HK-2 (cell line): ENCODE results near the gene MEX3C.

Experiments
- DNase-seq: peaks from one replicate; pipeline ENCODE4 v3.0.0-alpha.2; 2018; ENCODE audit not compliant: unreplicated experiment

Gene MEX3C

DNA sequence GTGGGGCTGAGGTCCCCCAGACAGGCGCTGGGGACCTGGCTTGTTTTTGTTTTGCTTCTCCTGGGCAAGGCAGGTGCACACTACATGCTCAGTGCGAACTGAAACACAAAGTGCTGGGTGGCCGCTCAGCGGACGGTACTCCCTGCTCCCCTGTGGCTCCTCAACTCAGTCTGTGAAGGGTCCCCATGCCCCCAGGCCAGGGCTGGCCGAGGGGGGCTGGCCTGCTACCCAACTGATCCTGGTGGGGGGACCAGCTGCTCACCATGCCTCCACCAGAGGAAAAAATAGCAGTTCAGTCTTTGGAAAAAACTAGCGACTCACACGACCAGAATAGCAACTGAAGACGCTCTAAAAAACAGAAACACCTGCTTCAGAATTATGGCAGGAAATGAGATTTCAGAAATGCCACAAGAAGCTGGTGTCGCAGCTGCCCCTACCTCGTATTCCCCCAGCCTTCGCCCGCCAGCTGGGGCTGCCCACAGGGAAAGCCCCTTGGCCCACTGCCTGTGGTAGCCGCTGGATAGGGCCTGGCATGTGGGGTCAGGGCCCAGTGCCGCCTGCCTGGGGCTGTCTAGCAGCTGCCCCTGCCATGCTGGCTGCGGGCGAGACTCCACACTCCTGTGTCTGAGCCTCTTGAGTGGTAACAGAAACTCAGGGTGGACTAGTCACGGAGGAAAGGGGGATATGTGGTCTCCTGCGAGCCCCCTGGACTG, 43.7 kb downstream of the MEX3C start:
- no peak for DNase-seq

DNA sequence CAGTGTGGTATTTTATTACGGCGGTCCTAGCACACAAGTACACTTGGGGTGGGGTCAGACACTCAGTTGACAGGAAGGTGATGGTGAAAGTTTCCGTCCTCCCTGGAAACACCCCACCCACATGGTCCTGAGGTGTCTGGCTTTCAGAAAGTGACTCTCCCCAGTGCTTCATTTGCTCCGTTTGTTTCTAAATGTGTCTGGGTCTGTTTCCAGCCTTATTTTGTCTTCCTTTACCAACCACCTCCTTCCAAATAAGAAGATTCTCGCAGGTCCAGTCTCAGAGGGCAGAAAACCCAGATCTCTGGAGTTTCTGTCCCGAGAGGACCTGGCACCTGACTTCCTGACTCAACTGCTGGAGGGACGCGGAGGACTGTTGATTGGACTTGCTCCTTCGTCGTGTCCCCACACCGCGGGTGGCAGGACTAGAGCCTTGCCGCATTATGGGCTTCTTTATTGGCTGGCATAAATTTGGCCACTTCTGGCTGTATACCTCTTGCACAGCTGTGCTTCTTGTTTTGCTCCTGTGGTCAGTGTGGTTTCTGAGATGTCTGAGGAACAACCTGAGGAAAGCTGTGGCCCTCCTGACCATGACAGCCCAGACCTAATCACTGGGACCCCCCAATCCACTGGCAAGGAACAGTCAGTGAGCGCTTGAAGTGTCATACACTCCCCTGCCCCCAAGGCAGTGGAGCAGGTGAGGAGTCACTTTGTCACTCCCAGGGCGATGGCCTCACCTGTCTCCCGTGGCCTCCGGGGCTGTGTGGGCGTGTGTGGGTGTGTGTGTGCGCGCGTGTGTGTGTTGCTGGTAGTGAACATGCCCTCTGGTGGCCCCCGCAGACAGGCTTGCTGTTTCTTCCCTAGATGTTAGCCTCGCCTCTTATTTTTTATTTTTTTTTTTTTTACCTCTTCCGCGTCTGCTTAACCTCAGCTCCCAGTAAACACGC, 45.6 kb downstream of the MEX3C start:
- no peak for DNase-seq

DNA sequence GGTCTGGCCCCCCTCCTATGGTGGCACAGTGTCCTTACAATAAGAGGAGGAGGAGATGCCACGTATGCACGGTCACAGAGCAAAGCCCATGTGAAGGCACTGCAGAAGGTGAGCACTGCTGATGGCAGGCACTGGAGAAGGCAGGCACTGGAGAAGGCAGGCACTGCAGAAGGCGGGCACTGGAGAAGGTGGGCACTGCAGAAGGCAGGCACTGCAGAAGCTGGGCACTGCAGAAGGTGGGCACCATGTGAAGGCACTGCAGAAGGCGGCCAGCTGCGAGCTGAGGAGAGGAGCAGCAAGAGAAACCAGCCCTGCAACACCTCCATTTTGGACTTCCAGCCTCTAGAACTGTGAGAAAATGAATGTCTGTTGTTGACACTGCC, 46.3 kb downstream of the MEX3C start:
- no peak for DNase-seq

DNA sequence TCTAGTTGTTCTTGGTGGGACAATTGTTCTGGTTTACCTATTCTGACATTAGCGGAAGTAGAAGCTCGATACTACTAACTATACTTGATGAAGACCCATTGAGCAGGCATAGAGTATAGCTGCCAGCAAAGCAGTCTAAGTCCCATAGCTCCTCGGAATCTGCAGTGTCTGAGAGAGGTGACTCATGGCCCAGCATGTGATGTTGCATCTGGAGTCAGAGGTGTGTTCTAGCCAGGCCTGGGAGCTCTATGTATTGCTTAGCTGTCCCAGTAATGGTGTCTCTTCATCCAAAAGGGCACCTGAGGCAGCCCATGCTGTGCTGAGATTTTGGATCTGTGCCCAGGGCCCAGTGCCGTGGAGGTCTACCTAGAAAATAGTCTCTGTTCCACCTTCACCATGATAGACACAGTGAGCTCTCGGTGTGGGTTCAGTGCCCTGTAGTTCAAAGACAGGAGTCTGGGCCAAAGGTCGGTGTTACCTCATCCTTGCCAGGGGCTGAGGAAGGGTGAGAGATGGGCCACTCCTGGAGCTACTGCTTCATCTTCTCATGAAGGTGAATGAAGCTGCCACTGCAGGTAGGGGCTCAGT, 47.3 kb downstream of the MEX3C start:
- DNase-seq, result peak; percentile 8

DNA sequence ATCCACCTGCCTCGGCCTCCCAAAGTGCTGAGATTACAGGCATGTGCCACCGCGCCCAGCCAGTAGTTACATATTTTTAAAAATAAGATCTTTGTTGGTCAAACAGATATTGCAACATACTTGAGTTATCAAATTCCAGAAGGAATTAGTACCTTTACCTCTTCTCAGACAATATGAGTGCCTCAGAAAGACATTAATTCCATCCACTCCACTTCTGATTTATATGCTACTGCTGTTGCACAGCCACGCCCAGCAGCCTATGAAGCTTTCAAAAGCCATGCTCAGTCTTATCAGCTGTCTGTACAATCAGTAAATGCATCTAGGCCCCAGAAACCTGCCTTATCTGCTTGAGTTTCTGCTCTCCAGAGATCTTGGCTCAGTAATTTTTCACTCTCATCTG, 47.8 kb downstream of the MEX3C start:
- DNase-seq, result no peak

DNA sequence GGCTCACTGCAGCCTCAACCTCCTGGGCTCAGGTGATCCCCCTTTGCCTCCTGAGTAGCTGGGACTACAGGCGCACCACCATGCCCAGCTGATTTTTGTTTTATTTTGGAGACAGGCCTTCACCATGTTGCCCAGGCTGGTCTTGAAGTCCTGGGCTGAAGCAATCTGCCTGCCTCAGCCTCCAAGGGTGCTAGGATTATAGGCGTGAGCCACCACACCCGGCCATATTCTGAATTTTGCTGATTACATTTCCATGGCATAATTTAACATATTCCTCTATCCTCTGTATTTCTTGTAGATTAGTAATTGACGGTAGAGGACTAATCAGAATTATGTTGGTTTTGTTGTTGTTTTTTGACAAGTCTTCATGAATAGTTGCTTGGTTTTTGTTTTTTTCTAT, 50.6 kb downstream of the MEX3C start:
- no peak for DNase-seq

DNA sequence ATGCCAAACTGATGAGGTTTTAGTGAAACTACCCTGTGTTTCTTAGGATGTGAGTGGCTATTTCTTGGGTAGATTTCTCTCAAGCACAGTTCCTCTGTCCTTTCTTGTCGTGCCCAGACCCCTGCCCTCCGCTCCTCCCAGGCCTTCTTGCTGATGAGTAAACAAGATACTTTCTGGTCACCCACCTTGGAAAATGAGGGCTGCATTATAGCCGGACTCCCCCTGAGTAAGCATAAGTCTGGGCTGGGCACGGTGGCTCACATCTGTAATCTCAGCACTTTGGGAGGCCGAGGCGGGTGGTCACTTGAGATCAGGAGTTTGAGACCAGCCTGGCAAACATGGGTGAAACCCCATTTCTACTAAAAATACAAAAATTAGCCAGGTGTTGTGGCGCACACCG, 58.5 kb downstream of the MEX3C start:
- DNase-seq, result no peak

DNA sequence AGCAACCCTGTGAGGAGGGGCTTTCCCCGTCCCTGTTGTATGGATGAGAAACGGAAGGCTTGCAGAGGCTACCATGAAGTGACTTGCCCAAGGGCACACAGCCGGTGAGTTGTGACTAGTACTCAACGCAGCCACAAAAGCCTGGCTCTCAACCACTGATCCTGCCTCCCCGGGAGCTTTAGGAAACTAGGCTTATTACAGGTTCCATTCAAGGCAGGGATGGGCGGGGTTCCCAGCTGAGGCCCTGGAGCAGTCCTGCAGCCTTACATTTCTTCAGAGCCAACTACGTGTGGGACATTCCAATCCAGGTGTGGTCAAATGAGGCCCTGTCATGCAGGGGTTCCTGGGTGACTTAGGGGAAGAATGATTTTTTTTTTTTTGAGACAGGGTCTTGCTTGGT, 59.6 kb downstream of the MEX3C start:
- no peak for DNase-seq

DNA sequence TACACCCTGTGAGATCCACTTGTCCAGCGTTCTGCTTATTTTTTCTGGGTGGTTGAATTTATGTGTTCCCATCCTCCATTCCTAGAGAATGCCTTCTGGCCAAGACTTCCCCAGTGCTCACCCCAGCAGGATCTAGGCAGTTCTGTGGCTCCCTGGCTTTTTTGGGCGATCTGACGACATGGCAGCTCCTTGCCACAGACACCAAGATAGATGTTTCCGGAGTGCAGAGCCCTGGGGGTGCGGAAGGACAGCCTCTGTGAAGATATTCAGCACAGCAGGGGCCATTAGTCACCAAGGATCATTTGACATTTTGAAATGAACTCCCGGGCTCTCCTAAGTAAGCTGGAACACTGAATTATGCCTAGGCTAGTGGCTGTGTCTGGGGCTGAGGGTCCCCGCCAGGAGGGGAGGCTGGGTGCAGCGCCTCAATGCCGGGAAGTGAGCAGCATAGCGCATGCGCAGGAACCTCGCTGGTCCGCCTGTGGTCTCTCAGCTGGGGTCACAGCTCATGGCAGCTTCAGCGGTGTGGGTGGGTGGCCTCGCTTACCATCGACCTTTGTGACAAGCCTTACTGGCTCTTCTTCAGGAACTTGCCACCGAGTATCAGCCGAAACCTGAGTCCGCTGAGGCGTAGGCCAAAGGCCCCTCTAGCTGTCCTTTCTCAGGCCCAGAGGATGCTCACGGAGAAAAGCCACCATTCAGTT, 60.3 kb downstream of the MEX3C start:
- DNase-seq, result no peak

DNA sequence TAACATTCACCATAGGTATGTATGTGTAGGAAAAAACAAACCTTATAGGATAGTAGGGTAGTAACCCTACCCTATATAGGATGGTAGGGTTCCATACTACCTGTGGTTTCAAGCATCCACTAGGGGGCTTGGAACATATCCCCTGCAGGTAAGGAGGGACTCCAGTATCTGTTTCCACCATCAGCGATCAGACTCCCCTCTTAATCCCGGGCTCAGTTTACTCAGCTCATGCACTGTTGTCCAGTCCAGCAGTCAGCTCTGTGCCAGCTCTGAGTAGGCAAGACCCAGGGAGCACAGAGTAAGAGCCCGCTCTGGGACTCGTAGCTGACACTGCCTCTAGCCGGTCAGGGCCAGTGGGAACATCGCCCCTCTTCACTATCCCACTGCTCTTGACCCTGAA, 61.7 kb downstream of the MEX3C start:
- DNase-seq, result no peak

DNA sequence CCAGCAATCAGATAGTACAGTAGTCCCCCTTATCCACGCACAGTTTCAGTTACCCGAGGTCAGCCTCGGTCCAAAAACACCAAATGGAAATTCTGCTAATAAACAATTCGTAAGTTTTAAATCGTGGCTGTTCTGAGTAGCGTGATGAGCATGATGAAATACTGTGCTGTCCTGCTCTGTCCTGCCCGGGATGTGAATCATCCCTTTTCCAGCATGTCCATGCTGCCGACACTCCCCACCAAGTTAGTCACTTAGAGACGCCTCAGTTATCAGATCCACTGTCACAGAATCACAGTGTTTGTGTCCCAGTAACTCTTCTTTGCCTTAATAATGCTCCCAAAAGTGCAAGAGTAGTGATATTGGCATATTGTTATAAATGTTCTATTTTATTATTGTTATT, 62.1 kb downstream of the MEX3C start:
- DNase-seq, result peak; percentile 9

DNA sequence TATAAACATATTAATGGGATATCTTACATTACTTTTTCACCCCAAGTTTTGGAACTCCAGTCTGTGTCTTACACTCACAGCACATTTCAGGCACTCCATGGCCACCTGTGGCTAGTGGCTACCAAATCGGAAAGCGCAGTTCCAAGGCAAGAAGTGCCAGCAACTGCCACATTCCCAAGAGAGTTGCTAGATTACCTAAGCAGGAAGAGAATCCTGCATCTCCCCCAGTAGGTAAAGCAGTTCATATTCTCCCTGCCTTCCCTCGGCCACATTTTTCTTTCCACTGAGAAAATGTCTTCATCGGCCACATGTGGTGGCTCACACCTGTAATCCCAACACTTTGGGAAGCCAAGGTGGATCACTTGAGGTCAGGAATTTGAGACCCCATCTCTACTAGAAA, 62.8 kb downstream of the MEX3C start:
- no peak for DNase-seq

DNA sequence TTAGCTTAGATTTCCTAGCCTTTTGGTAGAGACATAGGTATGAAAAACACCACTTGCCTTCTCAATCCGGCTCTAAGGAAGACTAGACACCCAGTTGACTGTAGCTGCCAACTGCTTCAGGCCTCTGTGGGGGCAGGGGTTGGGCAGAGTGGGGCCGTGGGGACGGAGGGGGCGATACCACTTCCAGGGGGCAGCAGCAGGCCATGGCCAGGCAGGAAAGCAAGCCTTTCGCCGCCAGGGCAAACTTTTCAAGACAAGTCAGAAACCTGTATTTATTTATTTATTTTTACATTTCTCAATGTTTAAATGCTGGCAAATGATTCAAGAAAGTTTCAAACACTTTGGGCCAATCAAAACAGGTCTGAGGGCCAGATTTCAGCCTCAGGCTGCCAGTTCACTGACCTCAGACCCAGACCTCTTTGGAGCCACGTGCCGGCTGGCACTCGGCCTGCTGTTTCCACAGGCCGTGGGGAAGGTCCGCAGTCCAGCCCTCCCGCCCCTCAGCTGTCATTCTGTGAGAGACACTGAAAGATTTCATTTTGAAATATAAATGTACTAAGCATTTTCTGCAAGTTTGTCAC, 63.8 kb downstream of the MEX3C start:
- DNase-seq, result no peak

DNA sequence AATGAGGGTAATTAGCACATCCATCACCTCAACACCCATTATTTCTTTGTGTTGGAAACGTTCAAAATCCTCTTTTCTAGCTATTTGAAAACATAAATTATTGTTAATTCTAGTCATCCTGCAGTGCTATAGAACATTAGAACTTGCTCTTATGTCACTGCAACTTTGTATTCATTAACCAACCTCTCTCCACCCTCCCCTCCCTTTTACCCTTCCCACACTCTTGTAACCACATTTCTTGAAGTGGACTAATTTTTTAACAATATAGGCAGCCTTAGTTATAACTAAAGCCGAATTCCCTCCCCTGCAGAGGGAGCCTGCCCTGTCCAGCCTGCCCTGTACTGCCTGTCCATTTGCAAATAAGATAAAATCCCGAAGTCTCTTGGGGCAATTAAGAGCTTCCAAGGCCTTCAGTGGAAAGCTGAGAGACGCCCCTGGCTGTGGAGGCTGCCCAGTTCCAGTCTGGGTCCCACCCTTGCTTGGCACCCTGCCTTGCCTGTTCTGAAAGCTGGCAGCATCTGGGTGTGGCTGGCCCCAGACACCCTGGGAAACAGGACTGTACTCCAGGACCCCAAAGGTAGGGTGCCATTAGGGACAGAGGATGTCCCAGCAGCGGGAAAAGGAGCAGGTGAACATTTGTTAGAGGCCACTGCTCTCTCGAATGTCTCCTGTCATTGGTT, 65.1 kb downstream of the MEX3C start:
- no peak for DNase-seq

DNA sequence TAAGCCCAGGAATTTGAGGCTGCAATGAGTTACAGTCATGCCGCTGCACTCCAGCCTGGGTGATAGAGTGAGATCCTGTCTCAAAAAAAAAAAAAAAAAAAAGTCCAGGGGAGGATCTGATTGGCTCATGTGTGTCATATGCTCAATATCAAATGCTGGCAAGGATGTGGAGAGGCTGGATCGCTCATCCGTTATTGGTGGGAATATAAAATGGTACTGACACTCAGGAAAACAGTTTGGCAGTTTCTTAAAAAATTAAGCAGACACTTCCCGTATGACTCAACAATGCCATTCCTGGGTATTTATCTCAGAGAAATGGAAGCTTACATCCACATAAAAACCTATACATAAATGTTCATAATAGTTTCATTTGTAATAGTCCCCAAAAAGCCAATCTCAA, 68.9 kb downstream of the MEX3C start:
- DNase-seq, result no peak

DNA sequence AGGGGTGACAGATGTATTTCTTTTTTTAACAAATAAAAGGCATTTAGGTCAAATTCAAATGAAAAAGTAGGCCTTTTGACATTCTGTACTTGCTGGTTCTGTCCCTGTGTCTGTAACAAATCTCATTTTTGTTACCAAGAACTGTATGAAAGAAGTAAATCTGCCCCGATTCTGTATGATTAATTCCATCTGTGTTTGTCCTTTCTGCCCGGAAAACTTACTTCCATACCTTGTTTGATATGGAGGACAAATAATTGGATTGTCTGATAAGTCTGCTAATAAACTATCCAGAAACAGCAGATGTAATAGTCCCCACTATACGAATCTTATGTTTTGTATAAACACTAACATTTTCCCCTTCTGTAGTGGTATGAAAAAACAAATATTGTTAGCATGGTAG, 69.8 kb downstream of the MEX3C start:
- DNase-seq, result no peak

DNA sequence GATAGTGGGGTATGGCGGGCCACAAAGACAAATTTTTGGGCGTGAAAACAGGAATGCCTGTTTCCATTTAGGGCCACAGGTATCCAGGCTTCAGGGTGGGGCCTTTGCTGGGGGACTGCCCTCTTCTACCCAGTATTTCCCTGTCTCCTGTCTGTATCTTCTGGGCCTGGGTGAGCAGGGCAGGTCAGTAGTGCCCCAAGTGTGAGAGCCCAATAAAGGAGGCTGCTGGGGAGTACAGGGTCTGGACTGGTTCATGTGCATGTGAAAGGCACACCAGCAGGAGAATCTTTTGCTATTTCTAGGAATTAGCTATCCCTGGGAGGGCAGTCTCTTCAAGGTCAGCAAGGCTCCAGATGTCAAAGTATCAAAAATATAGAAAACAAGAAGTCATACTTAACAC, 71.5 kb downstream of the MEX3C start:
- no peak for DNase-seq
